A673 (cell line): ENCODE results near the gene FAM228B.

Experiments
- EZH2 ChIP-seq: fragments of 200-600 bp; sonication (generic); IDR thresholded peaks from 2 replicates; pipeline ENCODE4 v1.6.1; 2017; ENCODE audit warnings: borderline replicate concordance, low read depth, mild to moderate bottlenecking, mixed read lengths, antibody characterized with exemption, low read length; ENCODE audit not compliant: poor library complexity, severe bottlenecking
- TF ChIP-seq, protein P1 (sequence below): fragments of 300-800, 200-600 bp; sonication (generic); conservative IDR thresholded peaks from 2 replicates; pipeline ENCODE4 v1.5.1; 2017; ENCODE audit warnings: low read depth, mild to moderate bottlenecking, antibody characterized with exemption, low read length, moderate library complexity, mixed read lengths

GRCh38 chr2:24175631-24176187 lies 52.4 kb downstream of the FAM228B start:
- TF ChIP-seq, protein P1, sequence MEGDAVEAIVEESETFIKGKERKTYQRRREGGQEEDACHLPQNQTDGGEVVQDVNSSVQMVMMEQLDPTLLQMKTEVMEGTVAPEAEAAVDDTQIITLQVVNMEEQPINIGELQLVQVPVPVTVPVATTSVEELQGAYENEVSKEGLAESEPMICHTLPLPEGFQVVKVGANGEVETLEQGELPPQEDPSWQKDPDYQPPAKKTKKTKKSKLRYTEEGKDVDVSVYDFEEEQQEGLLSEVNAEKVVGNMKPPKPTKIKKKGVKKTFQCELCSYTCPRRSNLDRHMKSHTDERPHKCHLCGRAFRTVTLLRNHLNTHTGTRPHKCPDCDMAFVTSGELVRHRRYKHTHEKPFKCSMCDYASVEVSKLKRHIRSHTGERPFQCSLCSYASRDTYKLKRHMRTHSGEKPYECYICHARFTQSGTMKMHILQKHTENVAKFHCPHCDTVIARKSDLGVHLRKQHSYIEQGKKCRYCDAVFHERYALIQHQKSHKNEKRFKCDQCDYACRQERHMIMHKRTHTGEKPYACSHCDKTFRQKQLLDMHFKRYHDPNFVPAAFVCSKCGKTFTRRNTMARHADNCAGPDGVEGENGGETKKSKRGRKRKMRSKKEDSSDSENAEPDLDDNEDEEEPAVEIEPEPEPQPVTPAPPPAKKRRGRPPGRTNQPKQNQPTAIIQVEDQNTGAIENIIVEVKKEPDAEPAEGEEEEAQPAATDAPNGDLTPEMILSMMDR = no peak
- TF ChIP-seq EZH2 = no peak
